ENCODE measurements around the gene NFATC1.

GRCh38 chr18:79542876-79543750, 147.4 kb downstream of the NFATC1 start:
- TF ChIP-seq CTCF (conservative IDR thresholded peaks at IDR 0.05 in 1 of 2, IDR thresholded peaks at IDR 0.05 in 1 of 2; ENCODE audit: low read depth in 1 of 2, low read length in 2 of 2) (no peak), EZH2 (IDR thresholded peaks at IDR 0.05; ENCODE audit: low read length, missing control alignments) (no peak)
